Measurements from ENCODE around the gene ZNRF1.
"Not testable (repeated sequence)": the region's sequence is repeated elsewhere in the genome, so short reads cannot be mapped to it uniquely, and the experiment has no call there.

Gene ZNRF1

DNA sequence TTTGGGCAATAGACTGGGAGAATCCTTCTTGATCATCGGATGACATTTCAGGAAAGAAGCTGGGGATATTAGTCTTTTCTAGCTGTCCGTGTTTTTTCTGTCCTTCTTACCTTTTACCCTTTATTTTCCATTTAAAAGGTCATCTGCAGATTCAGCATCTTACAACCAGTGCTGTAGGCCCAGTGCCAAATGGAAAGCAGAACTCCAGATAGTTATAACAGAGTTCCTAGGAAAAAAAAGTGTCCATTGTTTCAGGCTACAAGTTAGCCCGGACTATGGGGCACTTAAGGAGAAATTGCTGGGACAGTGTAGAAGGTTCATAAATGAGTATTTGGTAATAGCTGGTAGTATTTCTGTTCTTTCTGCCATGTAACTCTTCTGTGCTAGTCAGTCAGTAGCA lies 89.4 kb downstream of the ZNRF1 start:
- Histone ChIP-seq H3K18ac (ENCODE audit: low read depth in 1 of 2, low read length in 2 of 2) (no peak overlapping the region), H3K36me3 (ENCODE audit: control insufficient read depth in 1 of 2, insufficient read depth in 2 of 2, low read depth in 1 of 2, low read length in 2 of 2) (no peaks in the 10 kb centered on the region), H4K91ac (ENCODE audit: low read length) (no peak overlapping the region), H2BK5ac (ENCODE audit: low read depth, low read length, poor library complexity, severe bottlenecking) (no peak overlapping the region), H3K14ac (ENCODE audit: low read length in 2 of 2) (no peak overlapping the region), H3K27ac (ENCODE audit: low read length, poor library complexity, severe bottlenecking) (no peak overlapping the region), H3K9ac (ENCODE audit: low read length) (peak overlapping the region; percentile 53), H3K79me1 (replicated peaks; ENCODE audit: low read length, poor library complexity, severe bottlenecking) (peaks cover 45% of the 10 kb centered on the region), H3K4me2 (ENCODE audit: low read length, poor library complexity, severe bottlenecking) (no peak overlapping the region), H3K9me3 (ENCODE audit: control insufficient read depth, low read length) (no peaks in the 10 kb centered on the region), H3K4ac (ENCODE audit: low read depth in 1 of 2, low read length in 2 of 2) (no peak overlapping the region), H3K4me1 (ENCODE audit: control insufficient read depth, insufficient read depth, low read depth, low read length) (peaks cover 11% of the 10 kb centered on the region), H2BK15ac (ENCODE audit: low read depth, poor library complexity, severe bottlenecking) (no peak overlapping the region), H4K8ac (ENCODE audit: low read length) (no peak overlapping the region), H2BK12ac (ENCODE audit: low read length in 2 of 2) (no peak overlapping the region), H2BK120ac (ENCODE audit: low read depth, low read length) (no peak overlapping the region), H3K27me3 (ENCODE audit: control insufficient read depth in 1 of 2, insufficient read depth in 1 of 2, low read length in 2 of 2) (no peaks in the 10 kb centered on the region), H2AK5ac (ENCODE audit: low read length, severe bottlenecking) (no peak overlapping the region), H3K23ac (ENCODE audit: low read length in 2 of 2) (no peak overlapping the region), H3K4me3 (ENCODE audit: insufficient read depth in 1 of 2, low read depth in 1 of 2, low read length in 2 of 2) (peak overlapping the region in 1 of 2 experiments; percentile 61), H2AFZ (ENCODE audit: low read depth, low read length) (no peak overlapping the region)
- DNase-seq, result no peak
- WGBS, result 96% methylated on average over 3 of the region's 3 CpGs

DNA sequence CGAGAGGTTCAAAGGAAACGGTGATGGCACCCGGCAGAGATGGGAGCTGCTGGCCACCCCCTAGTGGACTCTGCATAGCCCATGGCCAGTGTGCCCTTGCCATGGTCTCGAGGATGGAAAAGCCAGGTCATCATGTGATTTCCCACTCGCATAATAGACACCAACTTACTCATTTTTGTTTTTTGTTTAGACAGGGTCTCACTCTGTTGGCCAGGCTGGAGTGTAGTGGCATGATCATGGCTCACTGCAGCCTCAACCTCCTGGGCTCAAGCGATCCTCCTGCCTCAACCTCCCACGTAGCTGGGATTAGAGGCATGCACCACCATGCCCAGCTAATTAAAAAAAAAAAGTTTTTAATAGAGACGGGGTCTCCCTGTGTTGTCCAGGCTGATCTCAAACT lies 90.1 kb downstream of the ZNRF1 start:
- Histone ChIP-seq H3K4me3 (ENCODE audit: insufficient read depth in 1 of 2, low read depth in 1 of 2, low read length in 2 of 2) (no peak overlapping the region), H2BK15ac (ENCODE audit: low read depth, poor library complexity, severe bottlenecking) (no peak overlapping the region), H4K91ac (ENCODE audit: low read length) (no peak overlapping the region), H2BK120ac (ENCODE audit: low read depth, low read length) (no peak overlapping the region), H2BK5ac (ENCODE audit: low read depth, low read length, poor library complexity, severe bottlenecking) (no peak overlapping the region), H3K23ac (ENCODE audit: low read length in 2 of 2) (no peak overlapping the region), H4K8ac (ENCODE audit: low read length) (no peak overlapping the region), H3K4me2 (ENCODE audit: low read length, poor library complexity, severe bottlenecking) (no peak overlapping the region), H2AFZ (ENCODE audit: low read depth, low read length) (no peak overlapping the region), H3K14ac (ENCODE audit: low read length in 2 of 2) (no peak overlapping the region), H3K27me3 (ENCODE audit: control insufficient read depth in 1 of 2, insufficient read depth in 1 of 2, low read length in 2 of 2) (no peaks in the 10 kb centered on the region), H3K36me3 (ENCODE audit: control insufficient read depth in 1 of 2, insufficient read depth in 2 of 2, low read depth in 1 of 2, low read length in 2 of 2) (peaks cover 0 to 5% of the 10 kb centered on the region in 2 experiments), H3K4ac (ENCODE audit: low read depth in 1 of 2, low read length in 2 of 2) (no peak overlapping the region), H3K18ac (ENCODE audit: low read depth in 1 of 2, low read length in 2 of 2) (peak overlapping the region in 1 of 2 experiments; percentile 48), H3K9me3 (ENCODE audit: control insufficient read depth, low read length) (no peaks in the 10 kb centered on the region), H3K79me1 (replicated peaks; ENCODE audit: low read length, poor library complexity, severe bottlenecking) (peaks cover 47% of the 10 kb centered on the region), H3K27ac (ENCODE audit: low read length, poor library complexity, severe bottlenecking) (no peak overlapping the region), H3K4me1 (ENCODE audit: control insufficient read depth, insufficient read depth, low read depth, low read length) (peaks cover 10% of the 10 kb centered on the region), H2AK5ac (ENCODE audit: low read length, severe bottlenecking) (no peak overlapping the region), H3K9ac (ENCODE audit: low read length) (no peak overlapping the region), H2BK12ac (ENCODE audit: low read length in 2 of 2) (no peak overlapping the region)
- DNase-seq, result no peak
- 94% methylated on average over 6 of the region's 8 CpGs for WGBS

DNA sequence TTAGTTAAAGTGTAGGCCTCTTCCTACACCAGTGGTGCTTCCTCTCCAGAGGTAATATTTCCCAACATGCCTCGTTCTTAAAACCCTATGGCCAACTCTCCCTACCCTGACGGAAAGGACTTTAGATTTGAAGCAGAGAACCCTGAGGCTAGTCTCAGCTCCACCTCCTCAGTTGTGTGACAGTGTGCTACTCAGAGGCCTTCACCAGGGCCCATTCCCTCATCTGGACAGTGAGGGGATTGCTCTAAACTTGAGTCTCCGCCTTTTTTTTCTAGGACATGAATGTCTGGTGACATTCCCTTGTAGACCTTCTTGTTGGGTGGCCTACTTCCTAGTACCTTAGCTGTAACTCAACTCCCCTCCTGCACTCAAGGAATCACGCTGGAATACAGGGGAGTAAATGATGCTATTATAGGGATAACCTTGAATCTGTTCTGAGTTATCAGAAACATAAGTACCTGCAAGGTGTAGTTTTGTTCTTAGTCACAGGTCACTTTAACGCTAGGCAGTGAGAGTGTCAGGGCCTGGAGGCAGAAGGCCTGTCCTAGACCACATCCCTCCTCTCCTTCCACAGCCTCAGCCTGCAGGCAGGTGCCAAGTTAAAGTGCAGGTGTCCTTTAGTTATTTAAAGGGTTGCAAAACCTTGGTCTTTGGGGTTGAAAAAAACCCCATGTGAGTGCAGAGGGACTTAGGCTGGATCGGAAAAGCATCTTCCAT lies 90.8 kb downstream of the ZNRF1 start:
- Histone ChIP-seq H2BK12ac (ENCODE audit: low read length in 2 of 2) (no peak overlapping the region), H3K27ac (ENCODE audit: low read length, poor library complexity, severe bottlenecking) (no peak overlapping the region), H3K4me2 (ENCODE audit: low read length, poor library complexity, severe bottlenecking) (no peak overlapping the region), H3K4me1 (ENCODE audit: control insufficient read depth, insufficient read depth, low read depth, low read length) (peaks cover 8% of the 10 kb centered on the region), H3K36me3 (ENCODE audit: control insufficient read depth in 1 of 2, insufficient read depth in 2 of 2, low read depth in 1 of 2, low read length in 2 of 2) (peaks cover 6 to 10% of the 10 kb centered on the region in 2 experiments), H2BK15ac (ENCODE audit: low read depth, poor library complexity, severe bottlenecking) (no peak overlapping the region), H3K14ac (ENCODE audit: low read length in 2 of 2) (no peak overlapping the region), H3K4ac (ENCODE audit: low read depth in 1 of 2, low read length in 2 of 2) (peak overlapping the region in 1 of 2 experiments; percentile 41), H3K18ac (ENCODE audit: low read depth in 1 of 2, low read length in 2 of 2) (no peak overlapping the region), H2AFZ (ENCODE audit: low read depth, low read length) (no peak overlapping the region), H2AK5ac (ENCODE audit: low read length, severe bottlenecking) (no peak overlapping the region), H2BK5ac (ENCODE audit: low read depth, low read length, poor library complexity, severe bottlenecking) (no peak overlapping the region), H3K9me3 (ENCODE audit: control insufficient read depth, low read length) (no peaks in the 10 kb centered on the region), H4K8ac (ENCODE audit: low read length) (no peak overlapping the region), H4K91ac (ENCODE audit: low read length) (no peak overlapping the region), H2BK120ac (ENCODE audit: low read depth, low read length) (no peak overlapping the region), H3K9ac (ENCODE audit: low read length) (no peak overlapping the region), H3K4me3 (ENCODE audit: insufficient read depth in 1 of 2, low read depth in 1 of 2, low read length in 2 of 2) (no peak overlapping the region), H3K23ac (ENCODE audit: low read length in 2 of 2) (no peak overlapping the region), H3K79me1 (replicated peaks; ENCODE audit: low read length, poor library complexity, severe bottlenecking) (peaks cover 50% of the 10 kb centered on the region), H3K27me3 (ENCODE audit: control insufficient read depth in 1 of 2, insufficient read depth in 1 of 2, low read length in 2 of 2) (no peaks in the 10 kb centered on the region)
- 84% methylated on average over 6 of the region's 6 CpGs for WGBS
- DNase-seq, result no peak

DNA sequence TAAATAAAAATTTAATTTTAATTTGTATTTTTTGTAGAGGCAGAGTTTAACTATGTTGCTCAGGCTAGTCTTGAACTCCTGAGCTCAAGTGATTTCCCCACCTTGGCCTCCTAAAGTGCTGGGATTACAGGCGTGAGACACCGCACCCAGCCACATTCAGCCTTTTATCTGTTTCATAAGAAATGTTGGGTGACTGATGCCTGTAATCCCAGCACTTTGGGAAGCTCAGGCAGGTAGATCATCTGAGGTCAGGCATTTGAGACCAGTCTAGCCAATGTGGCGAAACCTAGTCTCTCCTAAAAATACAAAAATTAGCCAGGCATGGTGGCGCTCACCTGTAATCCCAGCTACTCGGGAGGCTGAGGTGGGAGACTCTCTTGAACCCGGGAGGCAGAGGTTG lies 92.1 kb downstream of the ZNRF1 start:
- not testable (repeated sequence) for H3K9ac ChIP-seq (ENCODE audit: low read length); H2AFZ ChIP-seq (ENCODE audit: low read depth, low read length); H2BK5ac ChIP-seq (ENCODE audit: low read depth, low read length, poor library complexity, severe bottlenecking); H4K8ac ChIP-seq (ENCODE audit: low read length); H2BK120ac ChIP-seq (ENCODE audit: low read depth, low read length); H3K4me1 ChIP-seq (ENCODE audit: control insufficient read depth, insufficient read depth, low read depth, low read length); H3K14ac ChIP-seq (ENCODE audit: low read length in 2 of 2); H2BK12ac ChIP-seq (ENCODE audit: low read length in 2 of 2); H3K4me3 ChIP-seq (ENCODE audit: insufficient read depth in 1 of 2, low read depth in 1 of 2, low read length in 2 of 2); H2BK15ac ChIP-seq (ENCODE audit: low read depth, poor library complexity, severe bottlenecking); H3K23ac ChIP-seq (ENCODE audit: low read length in 2 of 2); H3K9me3 ChIP-seq (ENCODE audit: control insufficient read depth, low read length); H2AK5ac ChIP-seq (ENCODE audit: low read length, severe bottlenecking); H3K27ac ChIP-seq (ENCODE audit: low read length, poor library complexity, severe bottlenecking); DNase-seq; H3K4ac ChIP-seq (ENCODE audit: low read depth in 1 of 2, low read length in 2 of 2); H3K18ac ChIP-seq (ENCODE audit: low read depth in 1 of 2, low read length in 2 of 2); H3K4me2 ChIP-seq (ENCODE audit: low read length, poor library complexity, severe bottlenecking); H4K91ac ChIP-seq (ENCODE audit: low read length); H3K27me3 ChIP-seq (ENCODE audit: control insufficient read depth in 1 of 2, insufficient read depth in 1 of 2, low read length in 2 of 2)
- Histone ChIP-seq H3K36me3 (ENCODE audit: control insufficient read depth in 1 of 2, insufficient read depth in 2 of 2, low read depth in 1 of 2, low read length in 2 of 2) (peaks cover 19 to 23% of the 10 kb centered on the region in 2 experiments), H3K79me1 (replicated peaks; ENCODE audit: low read length, poor library complexity, severe bottlenecking) (peaks cover 60% of the 10 kb centered on the region)
- WGBS, result 68% methylated on average over 4 of the region's 6 CpGs
